HepG2 (cell line): Measurements from ENCODE around the gene PCGF2.

Source experiments
- AKAP8 ChIP-seq: sonication (generic); formaldehyde crosslinking; IDR thresholded peaks from 2 replicates; pipeline ENCODE4 v1.5.1; 2020; ENCODE audit warnings: mild to moderate bottlenecking, missing genetic modification reagents
- ARID2 ChIP-seq: sonication (generic); formaldehyde crosslinking; IDR thresholded peaks from 2 replicates; pipeline ENCODE4 v1.8.1; 2022; ENCODE audit warnings: mild to moderate bottlenecking, missing genetic modification reagents, borderline replicate concordance
- ATF4 ChIP-seq, 2 experiments: fragments of 450-650 bp in 1 of 2; sonication (generic) in 1 of 2; formaldehyde crosslinking; IDR thresholded peaks; 2 replicates each; pipeline versions ENCODE4 v1.5.0 to v1.8.0; 2020 to 2022; ENCODE audit warnings: mild to moderate bottlenecking in 1 of 2, missing genetic modification reagents in 1 of 2
- E2F1 ChIP-seq: sonication (generic); formaldehyde crosslinking; IDR thresholded peaks from 2 replicates; pipeline ENCODE4 v1.5.0; 2020; ENCODE audit warnings: missing genetic modification reagents
- FOXK1 ChIP-seq: sonication (generic); formaldehyde crosslinking; IDR thresholded peaks from 2 replicates; pipeline ENCODE4 v1.4.0; 2020; ENCODE audit warnings: low read depth, missing genetic modification reagents, borderline replicate concordance
- MAZ ChIP-seq, 2 experiments: sonication (generic) in 1 of 2; formaldehyde crosslinking in 1 of 2; IDR thresholded peaks; 2 replicates each; pipeline versions ENCODE4 v1.5.0 to v1.6.1; 2012 to 2020; ENCODE audit warnings: low read depth in 2 of 2, mild to moderate bottlenecking in 2 of 2, borderline replicate concordance in 1 of 2, improper control_type of control experiment in 1 of 2, low read length in 1 of 2, missing genetic modification reagents in 1 of 2, moderate library complexity in 1 of 2
- NFYB ChIP-seq: sonication (generic); formaldehyde crosslinking; IDR thresholded peaks from 2 replicates; pipeline ENCODE4 v1.4.0; 2020; ENCODE audit warnings: missing genetic modification reagents
- PHF8 ChIP-seq: sonication (generic); formaldehyde crosslinking; IDR thresholded peaks from 2 replicates; pipeline ENCODE4 v1.5.0; 2020; ENCODE audit warnings: missing genetic modification reagents
- POLR2A ChIP-seq, 2 experiments: IDR thresholded peaks; 2 replicates each; pipeline ENCODE4 v1.6.1; 2011; ENCODE audit warnings: low read depth in 2 of 2, low read length in 2 of 2, mild to moderate bottlenecking in 1 of 2, moderate library complexity in 1 of 2; ENCODE audit not compliant: insufficient read depth in 1 of 2
- ZBTB7A ChIP-seq: sonication (generic); formaldehyde crosslinking; IDR thresholded peaks from 2 replicates; pipeline ENCODE4 v1.8.0; 2022; ENCODE audit warnings: mild to moderate bottlenecking, missing genetic modification reagents

GRCh38 chr17:38719943-38720641 lies 28.0 kb downstream of the PCGF2 start:
- TF ChIP-seq FOXK1 (no peak), PHF8 (CRISPR knock-in tag) (no peak), ATF4 (CRISPR knock-in tag; IDR thresholded peaks at IDR 0.05) (no peak), POLR2A (IDR thresholded peaks at IDR 0.05; ENCODE audit: insufficient read depth in 1 of 2, low read depth in 2 of 2, low read length in 2 of 2) (no peak; a peak in 1 of 4 replicates), NFYB (CRISPR knock-in tag) (no peak), AKAP8 (no peak), MAZ (IDR thresholded peaks at IDR 0.05; ENCODE audit: borderline replicate concordance, low read depth, low read length) (no peak), MAZ (CRISPR knock-in tag; IDR thresholded peaks at IDR 0.05; ENCODE audit: low read depth) (no peak), ARID2 (CRISPR knock-in tag) (no peak), E2F1 (CRISPR knock-in tag) (no peak), ZBTB7A (no peak)
